Measurements from ENCODE around the gene IGSF1.

DNA sequence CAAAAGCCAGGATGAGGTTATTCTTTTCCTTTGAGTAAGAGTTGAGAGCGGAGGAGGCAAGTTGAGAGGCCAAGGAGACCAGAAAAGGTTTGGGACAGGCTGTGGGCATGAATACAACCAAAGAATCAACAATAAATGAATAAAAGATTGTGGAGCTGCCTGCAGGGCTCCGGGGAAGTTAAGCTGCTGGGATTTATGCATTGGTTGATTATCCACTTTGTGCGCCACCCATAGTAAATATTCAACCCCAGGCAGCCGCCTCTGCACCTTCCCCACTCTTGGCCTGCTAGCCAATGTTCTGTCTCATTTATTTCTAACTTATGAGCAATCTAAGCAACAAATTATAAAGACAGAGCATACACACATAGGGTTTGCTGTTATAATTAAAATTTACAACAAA lies 28.2 kb upstream of the IGSF1 start:
- TF ChIP-seq YY1 (IDR thresholded peaks at IDR 0.05; ENCODE audit: low read depth): no peak
- TF ChIP-seq, protein P1, sequence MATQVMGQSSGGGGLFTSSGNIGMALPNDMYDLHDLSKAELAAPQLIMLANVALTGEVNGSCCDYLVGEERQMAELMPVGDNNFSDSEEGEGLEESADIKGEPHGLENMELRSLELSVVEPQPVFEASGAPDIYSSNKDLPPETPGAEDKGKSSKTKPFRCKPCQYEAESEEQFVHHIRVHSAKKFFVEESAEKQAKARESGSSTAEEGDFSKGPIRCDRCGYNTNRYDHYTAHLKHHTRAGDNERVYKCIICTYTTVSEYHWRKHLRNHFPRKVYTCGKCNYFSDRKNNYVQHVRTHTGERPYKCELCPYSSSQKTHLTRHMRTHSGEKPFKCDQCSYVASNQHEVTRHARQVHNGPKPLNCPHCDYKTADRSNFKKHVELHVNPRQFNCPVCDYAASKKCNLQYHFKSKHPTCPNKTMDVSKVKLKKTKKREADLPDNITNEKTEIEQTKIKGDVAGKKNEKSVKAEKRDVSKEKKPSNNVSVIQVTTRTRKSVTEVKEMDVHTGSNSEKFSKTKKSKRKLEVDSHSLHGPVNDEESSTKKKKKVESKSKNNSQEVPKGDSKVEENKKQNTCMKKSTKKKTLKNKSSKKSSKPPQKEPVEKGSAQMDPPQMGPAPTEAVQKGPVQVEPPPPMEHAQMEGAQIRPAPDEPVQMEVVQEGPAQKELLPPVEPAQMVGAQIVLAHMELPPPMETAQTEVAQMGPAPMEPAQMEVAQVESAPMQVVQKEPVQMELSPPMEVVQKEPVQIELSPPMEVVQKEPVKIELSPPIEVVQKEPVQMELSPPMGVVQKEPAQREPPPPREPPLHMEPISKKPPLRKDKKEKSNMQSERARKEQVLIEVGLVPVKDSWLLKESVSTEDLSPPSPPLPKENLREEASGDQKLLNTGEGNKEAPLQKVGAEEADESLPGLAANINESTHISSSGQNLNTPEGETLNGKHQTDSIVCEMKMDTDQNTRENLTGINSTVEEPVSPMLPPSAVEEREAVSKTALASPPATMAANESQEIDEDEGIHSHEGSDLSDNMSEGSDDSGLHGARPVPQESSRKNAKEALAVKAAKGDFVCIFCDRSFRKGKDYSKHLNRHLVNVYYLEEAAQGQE (IDR thresholded peaks at IDR 0.05; ENCODE audit: low read depth): no peak
- TF ChIP-seq TAF1 (IDR thresholded peaks at IDR 0.05; ENCODE audit: low read depth): no peak
- no peak for TF ChIP-seq TCF12 (IDR thresholded peaks at IDR 0.05; ENCODE audit: low read depth)
- TF ChIP-seq, protein P2, sequence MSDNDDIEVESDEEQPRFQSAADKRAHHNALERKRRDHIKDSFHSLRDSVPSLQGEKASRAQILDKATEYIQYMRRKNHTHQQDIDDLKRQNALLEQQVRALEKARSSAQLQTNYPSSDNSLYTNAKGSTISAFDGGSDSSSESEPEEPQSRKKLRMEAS (IDR thresholded peaks at IDR 0.05): no peak
- TF ChIP-seq EGR1 (IDR thresholded peaks at IDR 0.05): no peak
- no peak for TF ChIP-seq RAD21 (IDR thresholded peaks at IDR 0.05; ENCODE audit: low read depth)
- no peak for TF ChIP-seq ZBTB7A (IDR thresholded peaks at IDR 0.05; ENCODE audit: low read depth)
- TF ChIP-seq CEBPB (IDR thresholded peaks at IDR 0.05): no peak
- TF ChIP-seq FOXM1 (IDR thresholded peaks at IDR 0.05; ENCODE audit: borderline replicate concordance, low read depth): no peak
